GM10847 (cell line): ENCODE data around the gene GSC2.

ENCODE experiments used
- POLR2A ChIP-seq: IDR thresholded peaks from 2 replicates; pipeline ENCODE4 v1.6.1; 2011; ENCODE audit not compliant: insufficient read length; ENCODE audit errors: extremely low read depth

Gene GSC2

GRCh38 chr22:19149991-19150390 is at the start of gene GSC2:
Gene GSC2 (minus strand): TSS chr22:19150292. CDS start chr22:19150283, 9 bp downstream.
- no peak for TF ChIP-seq POLR2A

GRCh38 chr22:19199479-19199878 is 49.4 kb upstream of the GSC2 start:
- no peak for TF ChIP-seq POLR2A

- TF ChIP-seq POLR2A = no peak
These were observed 48.1 kb upstream of the GSC2 start for GRCh38 chr22:19197997-19198865.

- TF ChIP-seq POLR2A = no peak
These were observed 46.9 kb upstream of the GSC2 start for GRCh38 chr22:19196841-19197612.

GRCh38 chr22:19195796-19196731 is 46.0 kb upstream of the GSC2 start:
- TF ChIP-seq POLR2A = no peak

- TF ChIP-seq POLR2A = no peak
These were observed 44.9 kb upstream of the GSC2 start for GRCh38 chr22:19194766-19195536.

- TF ChIP-seq POLR2A = no peak
These were observed 43.8 kb upstream of the GSC2 start for GRCh38 chr22:19193879-19194278.

GRCh38 chr22:19187716-19188563 is 37.8 kb upstream of the GSC2 start:
- TF ChIP-seq POLR2A = no peak

- no peak for TF ChIP-seq POLR2A
These were observed 34.3 kb upstream of the GSC2 start for GRCh38 chr22:19184276-19184997.

GRCh38 chr22:19183216-19183615 is 33.1 kb upstream of the GSC2 start:
- no peak for TF ChIP-seq POLR2A

- TF ChIP-seq POLR2A = no peak
These were observed 32.5 kb upstream of the GSC2 start for GRCh38 chr22:19182472-19183157.

GRCh38 chr22:19181786-19182471 is 31.8 kb upstream of the GSC2 start:
- TF ChIP-seq POLR2A = no peak
